SK-N-SH (cell line): ENCODE data around the gene DHX57. TPM values are rescaled to one million over a fixed set of nuclear protein-coding genes. Genes with fewer than 3 reads are reported as not detected.

Experiments used
- CTCF ChIA-PET: fragments of 300-600, 350-600 bp; formaldehyde crosslinking; extraction: SDS; loops from one replicate; lab custom pipeline; 2021; lab: Yijun Ruan, JAX
- POLR2A ChIA-PET: fragments of 350-600 bp; sonication (Branson Sonifier 250); formaldehyde crosslinking; extraction: SDS; loops from one replicate; lab custom pipeline; 2020; ENCODE audit warnings: antibody characterized with exemption, inconsistent platforms; lab: Yijun Ruan, JAX
- DNase-seq: peaks from one replicate; pipeline ENCODE4 v3.0.0; 2012
- H2AFZ ChIP-seq: fragments of 200-600 bp; sonication (generic); 2 replicates; pipeline ENCODE4 v1.8.1; 2016; ENCODE audit warnings: antibody characterized with exemption, mild to moderate bottlenecking, low read depth
- H3F3A ChIP-seq: fragments of 200-600 bp; sonication (generic); replicated peaks from 2 replicates; pipeline ENCODE3; 2016; ENCODE audit warnings: antibody characterized with exemption, mild to moderate bottlenecking; ENCODE audit not compliant: insufficient read depth
- H3K27ac ChIP-seq, 2 experiments: fragments of 200-500 bp in 1 of 2; fragments of 200-600 bp in 1 of 2; sonication (Bioruptor generic) in 1 of 2; sonication (generic), shearing (Covaris generic) in 1 of 2; 2 replicates each; pipeline versions ENCODE4 v1.5.1 to v1.6.1; 2014 to 2016; ENCODE audit warnings: low read depth in 2 of 2, inconsistent platforms in 1 of 2, low read length in 1 of 2, mild to moderate bottlenecking in 1 of 2, mixed read lengths in 1 of 2
- H3K27me3 ChIP-seq: fragments of 200-600 bp; sonication (generic), shearing (Covaris generic); 2 replicates; pipeline ENCODE4 v1.6.1; 2016; ENCODE audit warnings: mixed run types; ENCODE audit not compliant: insufficient read depth
- H3K36me3 ChIP-seq, 2 experiments: fragments of 200-500 bp in 1 of 2; fragments of 200-600 bp in 1 of 2; sonication (Bioruptor generic) in 1 of 2; sonication (generic) in 1 of 2; replicated peaks in 1 of 2; 2 replicates each; pipeline versions ENCODE3 to v1.5.1; 2014 to 2016; ENCODE audit warnings: low read length in 1 of 2, mild to moderate bottlenecking in 1 of 2; ENCODE audit not compliant: insufficient read depth in 2 of 2, control insufficient read depth in 1 of 2
- H3K4me1 ChIP-seq, 2 experiments: fragments of 200-500 bp in 1 of 2; fragments of 200-600 bp in 1 of 2; sonication (Bioruptor generic) in 1 of 2; sonication (generic), shearing (Covaris generic) in 1 of 2; 2 replicates each; pipeline versions ENCODE4 v1.5.1 to v1.6.1; 2014 to 2016; ENCODE audit warnings: low read depth in 1 of 2, low read length in 1 of 2, mixed run types in 1 of 2; ENCODE audit not compliant: insufficient read depth in 2 of 2, control insufficient read depth in 1 of 2
- H3K4me2 ChIP-seq: fragments of 200-600 bp; sonication (generic), shearing (Covaris generic); 2 replicates; pipeline ENCODE4 v1.6.1; 2017; ENCODE audit warnings: mixed run types
- H3K4me3 ChIP-seq, 2 experiments: fragments of 200-500 bp in 1 of 2; fragments of 200-600 bp in 1 of 2; sonication (Bioruptor generic) in 1 of 2; sonication (generic), shearing (Covaris generic) in 1 of 2; 2 replicates each; pipeline versions ENCODE4 v1.5.1 to v1.8.1; 2014 to 2016; ENCODE audit warnings: low read depth in 2 of 2, inconsistent platforms in 1 of 2, low read length in 1 of 2, mild to moderate bottlenecking in 1 of 2, mixed read lengths in 1 of 2, moderate library complexity in 1 of 2
- H3K79me2 ChIP-seq: fragments of 200-600 bp; sonication (generic); 2 replicates; pipeline ENCODE4 v1.8.1; 2017; ENCODE audit warnings: mild to moderate bottlenecking; ENCODE audit not compliant: insufficient read depth
- H3K9ac ChIP-seq: fragments of 200-600 bp; sonication (generic); 2 replicates; pipeline ENCODE4 v1.6.1; 2017; ENCODE audit warnings: mixed run types
- H3K9me2 ChIP-seq: fragments of 200-600 bp; sonication (generic); 2 replicates; pipeline ENCODE4 v1.6.1; 2017; ENCODE audit warnings: mixed run types
- H3K9me3 ChIP-seq: fragments of 200-600 bp; sonication (generic); 2 replicates; pipeline ENCODE4 v1.6.1; 2017; ENCODE audit warnings: mixed run types, mild to moderate bottlenecking, moderate library complexity
- H4K20me1 ChIP-seq: fragments of 200-600 bp; sonication (generic); 2 replicates; pipeline ENCODE4 v1.6.1; 2017; ENCODE audit warnings: mild to moderate bottlenecking, mixed run types; ENCODE audit not compliant: insufficient read depth
- CHD2 ChIP-seq: fragments of 150-350 bp; IDR thresholded peaks from 2 replicates; pipeline ENCODE4 v1.6.1; 2018; ENCODE audit warnings: low read length; ENCODE audit not compliant: partially characterized antibody
- ELF1 ChIP-seq: IDR thresholded peaks from 2 replicates; pipeline ENCODE4 v1.4.0; 2012
- EP300 ChIP-seq, 2 experiments: IDR thresholded peaks; 2 replicates each; pipeline versions ENCODE4 v1.4.0 to v1.6.1; 2012; ENCODE audit warnings: borderline replicate concordance in 1 of 2, low read depth in 1 of 2, low read length in 1 of 2
- FOSL2 ChIP-seq: IDR thresholded peaks from 2 replicates; pipeline ENCODE4 v1.4.0; 2012; ENCODE audit warnings: low read depth, mild to moderate bottlenecking, moderate library complexity, borderline replicate concordance
- FOXJ3 ChIP-seq: sonication (generic); formaldehyde crosslinking; IDR thresholded peaks from 2 replicates; pipeline ENCODE4 v1.5.1; 2020; ENCODE audit warnings: mild to moderate bottlenecking, missing genetic modification reagents
- GABPA ChIP-seq: IDR thresholded peaks from 2 replicates; pipeline ENCODE4 v1.4.0; 2012; ENCODE audit warnings: low read depth, mild to moderate bottlenecking
- JUND ChIP-seq: IDR thresholded peaks from 2 replicates; pipeline ENCODE4 v1.4.0; 2012
- MEF2A ChIP-seq: IDR thresholded peaks from 2 replicates; pipeline ENCODE4 v1.4.0; 2012; ENCODE audit warnings: low read depth, borderline replicate concordance
- MXI1 ChIP-seq: IDR thresholded peaks from 2 replicates; pipeline ENCODE4 v1.6.1; 2012; ENCODE audit warnings: mild to moderate bottlenecking, low read depth, low read length, improper control_type of control experiment
- NFIC ChIP-seq: IDR thresholded peaks from 2 replicates; pipeline ENCODE4 v1.4.0; 2012; ENCODE audit warnings: borderline replicate concordance
- RAD21 ChIP-seq: IDR thresholded peaks from 2 replicates; pipeline ENCODE4 v1.6.1; 2012; ENCODE audit warnings: mild to moderate bottlenecking, low read length
- RCOR1 ChIP-seq: fragments of 150-350 bp; IDR thresholded peaks from 2 replicates; pipeline ENCODE4 v1.6.1; 2017; ENCODE audit warnings: antibody characterized with exemption, low read length
- RXRA ChIP-seq: IDR thresholded peaks from 2 replicates; pipeline ENCODE4 v1.4.0; 2012; ENCODE audit warnings: low read depth, mild to moderate bottlenecking, borderline replicate concordance
- SIN3A ChIP-seq: IDR thresholded peaks from 2 replicates; pipeline ENCODE4 v1.6.1; 2012; ENCODE audit warnings: low read depth, mild to moderate bottlenecking, low read length, moderate library complexity, borderline replicate concordance
- TEAD4 ChIP-seq: IDR thresholded peaks from 2 replicates; pipeline ENCODE4 v1.4.0; 2012; ENCODE audit warnings: mild to moderate bottlenecking, borderline replicate concordance; ENCODE audit not compliant: insufficient read depth
- WGBS: methylation state at CpG from one replicate; pipeline ENCODE4 v1.1.6; 2017; ENCODE audit warnings: low lambda C conversion rate; 5-methylcytosine and 5-hydroxymethylcytosine counted together
- polyA plus RNA-seq, 3 experiments: library from polyadenylated mRNA; depleted of rRNA; stranded (reverse); fragments of >200 nt; gene quantifications; 2 replicates each; pipeline ENCODE4 v1.2.3, GENCODE V29; 2012
- TF ChIP-seq, protein P1 (sequence below): IDR thresholded peaks from 2 replicates; pipeline ENCODE4 v1.6.1; 2012; ENCODE audit warnings: mild to moderate bottlenecking, low read depth, low read length, moderate library complexity
- TF ChIP-seq, protein P2 (sequence below): fragments of 200-600 bp; sonication (generic); IDR thresholded peaks from 2 replicates; pipeline ENCODE4 v1.6.1; 2017; ENCODE audit warnings: antibody characterized with exemption, mild to moderate bottlenecking, moderate library complexity
- TF ChIP-seq, protein P3 (sequence below): IDR thresholded peaks from 2 replicates; pipeline ENCODE4 v1.4.0; 2012; ENCODE audit warnings: low read depth, borderline replicate concordance

Gene DHX57
- polyA plus RNA-seq, 1 of the 3 experiments (the other 2 are of a cell fraction), result 12.3 TPM

DNA sequence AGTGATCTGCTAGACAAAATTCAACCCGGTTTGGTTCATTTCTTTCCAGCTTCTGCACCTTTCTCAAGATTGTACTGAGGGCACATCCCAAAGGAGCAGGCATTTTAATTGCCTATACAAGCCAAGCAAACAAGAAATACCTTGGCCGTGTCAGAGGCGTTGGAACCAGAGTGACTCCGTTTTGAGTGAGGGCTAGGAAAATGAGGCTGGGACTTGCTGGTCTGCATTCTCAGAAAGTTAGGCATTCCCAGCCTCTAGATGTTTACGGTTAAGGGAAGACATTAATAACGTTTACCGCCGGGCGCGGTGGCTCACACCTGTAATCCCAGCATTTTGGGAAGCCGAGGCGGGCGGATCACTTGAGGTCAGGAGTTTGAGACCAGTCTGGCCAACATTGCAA lies 99.2 kb downstream of the DHX57 start:
- Histone ChIP-seq H3K27ac (no peak overlapping the region), H3K4me3 (no peak overlapping the region), H2AFZ (no peak overlapping the region), H3K4me2 (no peak overlapping the region), H3F3A (peaks cover 8% of the 10 kb centered on the region), H4K20me1 (no peaks in the 10 kb centered on the region), H3K9me3 (no peaks in the 10 kb centered on the region), H3K36me3 (peaks cover 6 to 8% of the 10 kb centered on the region in 2 experiments), H3K9ac (no peak overlapping the region), H3K4me1 (peaks cover 3 to 7% of the 10 kb centered on the region in 2 experiments; a peak in 2 of 4 replicates), H3K79me2 (peaks cover 13% of the 10 kb centered on the region; the same call in 1 of the 2 replicates), H3K27me3 (no peaks in the 10 kb centered on the region)
- 94% methylated on average over 13 of the region's 13 CpGs for WGBS
- CTCF ChIA-PET, result interaction anchor here (1.3 kb wide), 1 partner anchor 30 kb away, joined by 3 read pairs; no protein-coding TSS in a partner anchor
- no peak for DNase-seq
- POLR2A ChIA-PET, result interaction anchor here (2.6 to 3.1 kb wide), 2 partner anchors 25 to 26 kb away, joined by 24 to 30 read pairs; partner anchors contain the start of gene SRSF7
- TF ChIP-seq FOXJ3 (CRISPR knock-in tag) (no peak), RCOR1 (no peak), JUND (no peak), NFIC (no peak), TEAD4 (no peak), MEF2A (no peak), GABPA (no peak), CHD2 (no peak), RXRA (no peak), MXI1 (no peak), RAD21 (no peak), FOSL2 (no peak), ELF1 (no peak), EP300 (IDR thresholded peaks at IDR 0.05; ENCODE audit: borderline replicate concordance in 1 of 2, low read depth in 1 of 2, low read length in 1 of 2) (no peak), SIN3A (no peak)
- TF ChIP-seq, protein P1, sequence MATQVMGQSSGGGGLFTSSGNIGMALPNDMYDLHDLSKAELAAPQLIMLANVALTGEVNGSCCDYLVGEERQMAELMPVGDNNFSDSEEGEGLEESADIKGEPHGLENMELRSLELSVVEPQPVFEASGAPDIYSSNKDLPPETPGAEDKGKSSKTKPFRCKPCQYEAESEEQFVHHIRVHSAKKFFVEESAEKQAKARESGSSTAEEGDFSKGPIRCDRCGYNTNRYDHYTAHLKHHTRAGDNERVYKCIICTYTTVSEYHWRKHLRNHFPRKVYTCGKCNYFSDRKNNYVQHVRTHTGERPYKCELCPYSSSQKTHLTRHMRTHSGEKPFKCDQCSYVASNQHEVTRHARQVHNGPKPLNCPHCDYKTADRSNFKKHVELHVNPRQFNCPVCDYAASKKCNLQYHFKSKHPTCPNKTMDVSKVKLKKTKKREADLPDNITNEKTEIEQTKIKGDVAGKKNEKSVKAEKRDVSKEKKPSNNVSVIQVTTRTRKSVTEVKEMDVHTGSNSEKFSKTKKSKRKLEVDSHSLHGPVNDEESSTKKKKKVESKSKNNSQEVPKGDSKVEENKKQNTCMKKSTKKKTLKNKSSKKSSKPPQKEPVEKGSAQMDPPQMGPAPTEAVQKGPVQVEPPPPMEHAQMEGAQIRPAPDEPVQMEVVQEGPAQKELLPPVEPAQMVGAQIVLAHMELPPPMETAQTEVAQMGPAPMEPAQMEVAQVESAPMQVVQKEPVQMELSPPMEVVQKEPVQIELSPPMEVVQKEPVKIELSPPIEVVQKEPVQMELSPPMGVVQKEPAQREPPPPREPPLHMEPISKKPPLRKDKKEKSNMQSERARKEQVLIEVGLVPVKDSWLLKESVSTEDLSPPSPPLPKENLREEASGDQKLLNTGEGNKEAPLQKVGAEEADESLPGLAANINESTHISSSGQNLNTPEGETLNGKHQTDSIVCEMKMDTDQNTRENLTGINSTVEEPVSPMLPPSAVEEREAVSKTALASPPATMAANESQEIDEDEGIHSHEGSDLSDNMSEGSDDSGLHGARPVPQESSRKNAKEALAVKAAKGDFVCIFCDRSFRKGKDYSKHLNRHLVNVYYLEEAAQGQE, result no peak
- TF ChIP-seq, protein P2, sequence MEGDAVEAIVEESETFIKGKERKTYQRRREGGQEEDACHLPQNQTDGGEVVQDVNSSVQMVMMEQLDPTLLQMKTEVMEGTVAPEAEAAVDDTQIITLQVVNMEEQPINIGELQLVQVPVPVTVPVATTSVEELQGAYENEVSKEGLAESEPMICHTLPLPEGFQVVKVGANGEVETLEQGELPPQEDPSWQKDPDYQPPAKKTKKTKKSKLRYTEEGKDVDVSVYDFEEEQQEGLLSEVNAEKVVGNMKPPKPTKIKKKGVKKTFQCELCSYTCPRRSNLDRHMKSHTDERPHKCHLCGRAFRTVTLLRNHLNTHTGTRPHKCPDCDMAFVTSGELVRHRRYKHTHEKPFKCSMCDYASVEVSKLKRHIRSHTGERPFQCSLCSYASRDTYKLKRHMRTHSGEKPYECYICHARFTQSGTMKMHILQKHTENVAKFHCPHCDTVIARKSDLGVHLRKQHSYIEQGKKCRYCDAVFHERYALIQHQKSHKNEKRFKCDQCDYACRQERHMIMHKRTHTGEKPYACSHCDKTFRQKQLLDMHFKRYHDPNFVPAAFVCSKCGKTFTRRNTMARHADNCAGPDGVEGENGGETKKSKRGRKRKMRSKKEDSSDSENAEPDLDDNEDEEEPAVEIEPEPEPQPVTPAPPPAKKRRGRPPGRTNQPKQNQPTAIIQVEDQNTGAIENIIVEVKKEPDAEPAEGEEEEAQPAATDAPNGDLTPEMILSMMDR, result no peak
- TF ChIP-seq, protein P3, sequence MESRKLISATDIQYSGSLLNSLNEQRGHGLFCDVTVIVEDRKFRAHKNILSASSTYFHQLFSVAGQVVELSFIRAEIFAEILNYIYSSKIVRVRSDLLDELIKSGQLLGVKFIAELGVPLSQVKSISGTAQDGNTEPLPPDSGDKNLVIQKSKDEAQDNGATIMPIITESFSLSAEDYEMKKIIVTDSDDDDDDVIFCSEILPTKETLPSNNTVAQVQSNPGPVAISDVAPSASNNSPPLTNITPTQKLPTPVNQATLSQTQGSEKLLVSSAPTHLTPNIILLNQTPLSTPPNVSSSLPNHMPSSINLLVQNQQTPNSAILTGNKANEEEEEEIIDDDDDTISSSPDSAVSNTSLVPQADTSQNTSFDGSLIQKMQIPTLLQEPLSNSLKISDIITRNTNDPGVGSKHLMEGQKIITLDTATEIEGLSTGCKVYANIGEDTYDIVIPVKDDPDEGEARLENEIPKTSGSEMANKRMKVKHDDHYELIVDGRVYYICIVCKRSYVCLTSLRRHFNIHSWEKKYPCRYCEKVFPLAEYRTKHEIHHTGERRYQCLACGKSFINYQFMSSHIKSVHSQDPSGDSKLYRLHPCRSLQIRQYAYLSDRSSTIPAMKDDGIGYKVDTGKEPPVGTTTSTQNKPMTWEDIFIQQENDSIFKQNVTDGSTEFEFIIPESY, result no peak
- TF ChIP-seq, all 33 proteins: peak for 0
- no peaks in the 10 kb centered on the region for H3K9me2 ChIP-seq
